Testis (tissue), 3 donors: ENCODE data around the gene PLXNB1. TPM values are rescaled to one million over a fixed set of nuclear protein-coding genes. Genes with fewer than 3 reads are reported as not detected.

Experiments used
- DNase-seq: peaks from one replicate; pipeline ENCODE4 v3.0.0-alpha.2; 2019
- H3K27ac ChIP-seq, 2 donors: fragments of 200-600 bp; sonication (generic); one replicate each; pipeline ENCODE4 v1.5.1; 2019
- H3K27me3 ChIP-seq: fragments of 200-600 bp; sonication (generic); one replicate; pipeline ENCODE4 v1.5.1; 2019
- H3K36me3 ChIP-seq: fragments of 200-600 bp; sonication (generic); one replicate; pipeline ENCODE4 v1.5.1; 2017; ENCODE audit warnings: low read depth; ENCODE audit errors: missing control alignments
- H3K4me1 ChIP-seq: fragments of 200-600 bp; sonication (generic); one replicate; pipeline ENCODE4 v1.5.1; 2019
- H3K4me3 ChIP-seq, 2 donors: fragments of 200-600 bp; sonication (generic); one replicate each; pipeline ENCODE4 v1.5.1; 2017 to 2019
- H3K9me3 ChIP-seq: fragments of 200-600 bp; sonication (generic); one replicate; pipeline ENCODE4 v1.5.1; 2017
- CTCF ChIP-seq, 3 experiments: fragments of 450-650 bp in 2 of 3; fragments of 200-600 bp in 1 of 3; sonication (generic) in 1 of 3; IDR thresholded peaks; one replicate each; pipeline ENCODE4 v1.5.1; 2016 to 2019; ENCODE audit warnings: antibody characterized with exemption in 3 of 3, mild to moderate bottlenecking in 2 of 3, moderate library complexity in 1 of 3
- POLR2A ChIP-seq: fragments of 450-650 bp; IDR thresholded peaks from one replicate; pipeline ENCODE4 v1.6.1; 2017; ENCODE audit warnings: antibody characterized with exemption, mild to moderate bottlenecking, moderate library complexity
- WGBS, 2 donors: methylation state at CpG; one replicate each; pipeline ENCODE4 v1.1.5; 2018; 5-methylcytosine and 5-hydroxymethylcytosine counted together
- intact Hi-C: fragments of 100-400 bp; cut with DNase I; formaldehyde crosslinking; loops from one replicate; pipeline ENCODE4 v1.15.1; 2023; ENCODE audit warnings: low total_unique reads
- polyA plus RNA-seq: library from polyadenylated mRNA; stranded (reverse); fragments of 350-450 nt; fragmentation: Illumina TruSeq; extraction: RNeasy Lipid Tissue Mini Kit (QIAGEN cat#74804); gene quantifications from one replicate; pipeline ENCODE4 v1.2.3, GENCODE V29; 2014; ENCODE audit warnings: low read depth, low replicate concordance; ENCODE audit not compliant: insufficient read depth
- total RNA-seq, 2 donors: library from RNA; depleted of rRNA; stranded (reverse); fragments of >200 nt; gene quantifications; one replicate each; pipeline ENCODE4 v1.2.3, GENCODE V29; 2016

PLXNB1 gene
- total and polyA plus RNA-seq, 3 donors from 2014 or later: 41.5 to 79.2 (median 70.2) TPM

- Histone ChIP-seq H3K9me3 (no peaks in the 10 kb centered on the region), H3K36me3 (no peaks in the 10 kb centered on the region), H3K27me3 (no peaks in the 10 kb centered on the region), H3K27ac (peak overlapping the region; percentile 80 to 90), H3K4me3 (peak overlapping the region; percentile 92 to 94), H3K4me1 (peaks cover 24% of the 10 kb centered on the region)
- peak; percentile 32 for DNase-seq
- intact Hi-C loops: no loop called here
- WGBS, 2 donors: 0% methylated on average over 19 to 21 of the region's 21 CpGs
- TF ChIP-seq POLR2A (no peak), CTCF (IDR thresholded peaks at IDR 0.05) (no peak)
Observed at GRCh38 chr3:48440590-48440958, 10.7 kb upstream of the PLXNB1 start.

- Histone ChIP-seq H3K4me3 (peak within 1 kb of the TSS; percentile 92 to 94), H3K27me3 (no peaks in the 10 kb centered on the region), H3K27ac (peak within 1 kb of the TSS; percentile 80 to 90), H3K9me3 (no peaks in the 10 kb centered on the region), H3K36me3 (no peaks in the 10 kb centered on the region), H3K4me1 (peaks cover 30% of the 10 kb centered on the region)
- peak; percentile 100 for DNase-seq
- TF ChIP-seq CTCF (IDR thresholded peaks at IDR 0.05) (no peak), POLR2A (peak; percentile 44)
- 0% methylated on average over 41 to 54 of the region's 54 CpGs for WGBS, 2 donors
- intact Hi-C loops: loop anchor here (5.0 kb wide), 2 partner anchors 38 to 168 kb away; no protein-coding TSS in a partner anchor
Observed at GRCh38 chr3:48439820-48440589, 10.1 kb upstream of the PLXNB1 start, which contains the start of the genes CCDC51 and TMA7. CCDC51 (minus strand) TSS chr3:48440119; CDS start chr3:48435128, 4,991 bp downstream. TMA7 (plus strand) TSS chr3:48440257; CDS start chr3:48440297, 40 bp downstream.

DNA sequence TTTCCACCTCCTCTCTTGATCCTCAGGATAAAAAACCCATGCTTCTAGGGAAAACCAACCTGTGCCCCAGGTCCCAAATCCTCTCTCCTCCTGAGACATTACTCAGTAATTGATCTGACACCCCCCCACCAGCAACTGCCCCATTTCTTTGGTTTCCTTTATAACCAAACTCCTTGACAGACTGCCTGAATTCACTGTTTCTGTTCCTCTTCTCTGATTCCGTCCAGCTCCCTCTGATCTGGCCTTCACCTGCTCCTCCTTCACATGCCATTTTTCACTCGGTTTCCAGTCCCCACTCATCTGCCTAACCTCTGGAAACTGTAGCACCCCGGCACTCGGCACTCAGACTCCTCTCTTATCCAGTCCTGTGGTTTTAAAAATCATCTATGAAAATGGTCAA lies 7.9 kb upstream of the PLXNB1 start:
- no peak for DNase-seq
- H3K4me1 ChIP-seq: peaks cover 47% of the 10 kb centered on the region
- H3K27ac ChIP-seq: no peak overlapping the region
- intact Hi-C loops: loop anchor here (5.0 kb wide), 2 partner anchors 36 to 166 kb away; no protein-coding TSS in a partner anchor
- TF ChIP-seq CTCF (IDR thresholded peaks at IDR 0.05) (no peak), POLR2A (no peak)
- H3K36me3 ChIP-seq: no peaks in the 10 kb centered on the region
- H3K27me3 ChIP-seq: no peaks in the 10 kb centered on the region
- H3K4me3 ChIP-seq: no peak overlapping the region
- no peaks in the 10 kb centered on the region for H3K9me3 ChIP-seq
- 76 to 78% methylated on average over 4 of the region's 4 CpGs for WGBS, 2 donors

GRCh38 chr3:48436855-48437254 lies 7.0 kb upstream of the PLXNB1 start:
- no peaks in the 10 kb centered on the region for H3K9me3 ChIP-seq
- H3K36me3 ChIP-seq: no peaks in the 10 kb centered on the region
- peaks cover 47% of the 10 kb centered on the region for H3K4me1 ChIP-seq
- H3K4me3 ChIP-seq: no peak overlapping the region
- H3K27ac ChIP-seq: no peak overlapping the region
- TF ChIP-seq CTCF (IDR thresholded peaks at IDR 0.05): no peak
- TF ChIP-seq POLR2A: no peak
- H3K27me3 ChIP-seq: no peaks in the 10 kb centered on the region
- DNase-seq: no peak
- intact Hi-C loops: loop anchor here (5.0 kb wide), 2 partner anchors 35 to 165 kb away; no protein-coding TSS in a partner anchor
- 80 to 82% methylated on average over 7 of the region's 7 CpGs for WGBS, 2 donors
